Measurements from ENCODE around the gene RCBTB2. TPM values are rescaled to one million over a fixed set of nuclear protein-coding genes. Genes with fewer than 3 reads are reported as not detected.

RCBTB2 gene
- total and polyA plus RNA-seq, 7 experiments from 2014 or later: 7.6 to 19.7 (median 11.5) TPM

DNA sequence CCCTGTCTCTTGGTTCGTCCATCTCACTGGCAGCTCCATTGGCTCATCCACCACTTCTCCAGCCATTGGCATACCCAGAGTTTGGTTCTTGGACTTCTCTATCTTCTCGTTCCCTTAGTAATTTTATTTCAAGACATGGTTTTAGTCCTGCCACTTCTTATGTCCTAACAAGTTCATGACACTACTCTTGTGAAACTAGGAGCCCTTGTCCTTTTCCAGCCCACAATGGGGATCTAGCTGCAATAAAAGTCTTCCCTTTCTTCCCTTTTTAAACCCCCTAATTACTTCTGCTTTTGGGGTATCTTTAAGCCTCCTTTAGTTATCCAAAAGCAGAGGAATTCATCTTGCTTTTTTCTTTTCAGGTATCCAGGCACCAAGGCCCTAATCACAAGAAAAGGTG is 2.9 kb upstream of the RCBTB2 start:
- Histone ChIP-seq H3K36me3 (ENCODE audit: control insufficient read depth in 2 of 3, insufficient read depth in 3 of 3, low read length in 3 of 3) (no peaks in the 10 kb centered on the region), H3K4me1 (ENCODE audit: control insufficient read depth in 2 of 2, insufficient read depth in 2 of 2, low read length in 2 of 2) (peaks cover 10 to 15% of the 10 kb centered on the region in 2 donors), H3K27me3 (ENCODE audit: control insufficient read depth in 2 of 2, insufficient read depth in 2 of 2, low read length in 2 of 2) (no peaks in the 10 kb centered on the region), H3K27ac (ENCODE audit: low read depth, low read length) (no peak overlapping the region), H3K9me3 (ENCODE audit: control insufficient read depth in 2 of 3, low read length in 3 of 3) (no peaks in the 10 kb centered on the region), H3K4me3 (ENCODE audit: low read length) (no peak overlapping the region)
- Mint-ChIP-seq H3K27me3 (peaks cover 0 to 34% (median 0%) of the 10 kb centered on the region in 5 donors), H3K9me3 (peaks cover 0 to 18% (median 1%) of the 10 kb centered on the region in 11 donors), H3K36me3 (peaks cover 0 to 29% (median 3%) of the 10 kb centered on the region in 5 donors), H3K4me1 (peaks cover 15 to 34% (median 24%) of the 10 kb centered on the region in 7 donors), H3K27ac (peak overlapping the region in 2 of 9 donors; percentile 30 to 56), H3K4me3 (peak overlapping the region in 1 of 10 donors; percentile 13)
- DNase-seq: no peak
- POLR2A ChIA-PET: interaction anchor here (0.6 to 5.5 kb wide), 7 partner anchors 9 to 585 kb away, joined by 3 to 68 read pairs (median 5); partner anchors contain the start of gene LPAR6
- intact Hi-C loops (cut with micrococcal nuclease): loop anchor here in 1 of 2 donors (10.0 kb wide), 2 partner anchors 381 to 909 kb away; partner anchors contain the start of genes CAB39L and SETDB2
- CTCF ChIA-PET: interaction anchor here (0.6 to 0.7 kb wide), 3 partner anchors 56 to 135 kb away, joined by 3 to 4 read pairs (median 3); no protein-coding TSS in a partner anchor
- no peak for ATAC-seq

DNA sequence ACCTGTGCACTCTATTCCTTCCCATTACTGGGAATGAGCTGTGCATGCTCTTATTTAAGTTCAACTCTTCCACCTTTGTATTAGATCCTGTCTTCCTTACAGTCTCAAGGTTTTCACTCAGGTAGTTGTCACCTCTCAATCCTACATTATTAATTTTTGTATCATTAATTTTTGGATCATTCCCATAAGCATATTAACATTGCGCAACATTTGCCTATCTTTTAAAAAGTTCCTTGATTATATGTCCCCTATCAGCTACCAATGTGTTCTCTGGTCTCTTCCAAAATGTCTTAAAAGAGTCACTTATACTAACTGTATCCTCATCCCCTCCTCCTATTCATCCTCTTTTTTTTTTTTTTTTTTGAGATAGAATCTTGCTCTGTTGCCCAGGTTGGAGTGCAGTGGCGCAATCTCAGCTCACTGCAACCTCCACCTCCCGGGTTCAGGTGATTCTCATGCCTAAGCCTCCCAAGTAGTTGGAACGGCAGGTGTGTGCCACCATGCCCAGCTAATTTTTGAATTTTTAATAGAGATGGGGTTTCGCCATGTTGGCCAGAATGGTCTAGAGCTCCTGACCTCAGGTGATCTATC is 2.1 kb upstream of the RCBTB2 start:
- Mint-ChIP-seq H3K9me3 (peaks cover 0 to 16% (median 1%) of the 10 kb centered on the region in 11 donors), H3K4me3 (peak overlapping the region in 3 of 10 donors; percentile 3 to 49 (median 37))
- POLR2A ChIA-PET: interaction anchor here (0.5 to 5.5 kb wide), 16 partner anchors 9 to 1939 kb away, joined by 3 to 68 read pairs (median 5); partner anchors contain the start of gene LPAR6

DNA sequence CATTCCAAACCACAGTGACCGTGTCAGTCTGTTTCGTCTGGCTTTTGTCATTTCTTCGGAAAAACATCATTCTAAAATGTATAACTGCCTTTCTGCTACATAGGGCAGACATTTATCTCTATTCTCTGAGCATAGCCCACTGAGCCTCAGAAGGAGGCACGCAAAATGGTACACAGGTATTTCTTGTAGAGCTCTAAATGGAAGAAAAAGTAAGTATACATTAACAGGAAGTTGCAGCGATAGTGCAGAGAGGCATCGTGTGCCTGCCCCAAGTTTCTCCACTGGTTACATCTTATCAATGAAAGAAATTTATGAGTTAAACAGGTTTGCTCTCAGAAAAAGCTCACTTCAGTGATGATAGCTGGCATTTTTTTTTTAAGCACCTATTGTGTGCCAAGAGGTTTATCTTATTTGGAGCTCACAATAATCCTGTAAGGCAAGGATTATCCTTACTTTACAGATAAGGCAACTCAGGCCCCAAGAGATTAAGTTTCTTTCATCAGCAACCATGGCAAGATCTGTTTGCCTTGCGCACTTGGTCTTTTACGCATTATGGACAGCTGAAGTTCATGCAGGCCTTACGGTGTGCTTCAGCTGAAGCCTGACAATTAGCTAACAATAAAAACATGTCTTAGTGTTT is 1.2 kb upstream of the RCBTB2 start:
- Mint-ChIP-seq H3K27me3 (peaks cover 0 to 28% (median 0%) of the 10 kb centered on the region in 5 donors), H3K4me3 (peak overlapping the region in 8 of 10 donors; percentile 83 to 99 (median 94)), H3K27ac (peak overlapping the region; percentile 98 to 100 (median 99)), H3K4me1 (peaks cover 16 to 44% (median 31%) of the 10 kb centered on the region in 7 donors), H3K36me3 (peaks cover 0 to 23% (median 3%) of the 10 kb centered on the region in 5 donors), H3K9me3 (peaks cover 0 to 11% (median 1%) of the 10 kb centered on the region in 11 donors)
- Histone ChIP-seq H3K9me3 (ENCODE audit: control insufficient read depth in 2 of 3, low read length in 3 of 3) (no peaks in the 10 kb centered on the region), H3K27me3 (ENCODE audit: control insufficient read depth in 2 of 2, insufficient read depth in 2 of 2, low read length in 2 of 2) (no peaks in the 10 kb centered on the region), H3K36me3 (ENCODE audit: control insufficient read depth in 2 of 3, insufficient read depth in 3 of 3, low read length in 3 of 3) (no peaks in the 10 kb centered on the region), H3K4me3 (ENCODE audit: low read length) (no peak overlapping the region), H3K4me1 (ENCODE audit: control insufficient read depth in 2 of 2, insufficient read depth in 2 of 2, low read length in 2 of 2) (peaks cover 10 to 16% of the 10 kb centered on the region in 2 donors), H3K27ac (ENCODE audit: low read depth, low read length) (peak overlapping the region; percentile 96)
- ChIA-PET CTCF (interaction anchor here (0.5 to 1.2 kb wide), 5 partner anchors 16 to 199 kb away, joined by 3 to 5 read pairs (median 3); no protein-coding TSS in a partner anchor), POLR2A (interaction anchor here (0.5 to 5.5 kb wide), 27 partner anchors 8 to 1938 kb away, joined by 3 to 83 read pairs (median 4); partner anchors contain the start of gene LPAR6)
- no peak for ATAC-seq
- peak in 3 of 9 donors; percentile 3 to 8 (median 5) for DNase-seq
- intact Hi-C loops (cut with micrococcal nuclease): loop anchor here (2.0 to 10.0 kb wide), 5 partner anchors 379 to 1982 kb away; partner anchors contain the start of genes CAB39L (in 1 of the 2), LRCH1 (in 1 of the 2), MED4 (in 1 of the 2) and SETDB2 (in 1 of the 2)

More for the DNA sequence above, 2.1 kb upstream of the RCBTB2 start:
- CTCF ChIA-PET: interaction anchor here (0.5 to 0.6 kb wide), 3 partner anchors 47 to 134 kb away, joined by 3 to 4 read pairs (median 3); no protein-coding TSS in a partner anchor
- DNase-seq: no peak
- H3K4me1 ChIP-seq (ENCODE audit: control insufficient read depth in 2 of 2, insufficient read depth in 2 of 2, low read length in 2 of 2): peaks cover 10 to 16% of the 10 kb centered on the region in 2 donors
- intact Hi-C loops (cut with micrococcal nuclease): loop anchor here (5.0 to 10.0 kb wide), 4 partner anchors 380 to 1983 kb away; partner anchors contain the start of genes CAB39L (in 1 of the 2), LRCH1 (in 1 of the 2), SETDB2 (in 1 of the 2) and SPRYD7 (in 1 of the 2)
- H3K9me3 ChIP-seq (ENCODE audit: control insufficient read depth in 2 of 3, low read length in 3 of 3): no peaks in the 10 kb centered on the region
- no peak for ATAC-seq
- no peaks in the 10 kb centered on the region for H3K36me3 ChIP-seq (ENCODE audit: control insufficient read depth in 2 of 3, insufficient read depth in 3 of 3, low read length in 3 of 3)
- no peaks in the 10 kb centered on the region for H3K27me3 ChIP-seq (ENCODE audit: control insufficient read depth in 2 of 2, insufficient read depth in 2 of 2, low read length in 2 of 2)
- Mint-ChIP-seq H3K4me1 (peaks cover 17 to 40% (median 28%) of the 10 kb centered on the region in 7 donors), H3K36me3 (peaks cover 0 to 28% (median 3%) of the 10 kb centered on the region in 5 donors), H3K27me3 (peaks cover 0 to 33% (median 0%) of the 10 kb centered on the region in 5 donors), H3K27ac (peak overlapping the region in 3 of 9 donors; percentile 38 to 58 (median 48))
- H3K27ac ChIP-seq (ENCODE audit: low read depth, low read length): no peak overlapping the region
- H3K4me3 ChIP-seq (ENCODE audit: low read length): no peak overlapping the region

DNA sequence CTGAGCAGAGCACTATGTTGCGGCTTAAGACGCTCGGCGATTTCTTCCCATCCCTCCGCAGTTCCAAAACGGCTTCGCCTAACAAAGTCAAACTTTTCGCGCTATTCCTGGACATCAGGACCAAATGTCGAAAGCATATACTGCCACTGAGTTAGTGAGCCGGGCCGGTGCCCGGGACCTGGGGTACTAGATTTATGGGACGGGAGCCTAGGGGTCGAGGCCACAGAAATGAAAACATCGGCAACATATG is 699 bp downstream of the RCBTB2 start:
- peak overlapping the region; percentile 83 to 99 (median 94) for H3K4me3 Mint-ChIP-seq
- peaks cover 0 to 11% (median 0%) of the 10 kb centered on the region in 11 donors for H3K9me3 Mint-ChIP-seq
- H3K9me3 ChIP-seq (ENCODE audit: control insufficient read depth in 2 of 3, low read length in 3 of 3): no peaks in the 10 kb centered on the region
- peak overlapping the region; percentile 96 for H3K27ac ChIP-seq (ENCODE audit: low read depth, low read length)
- H3K27me3 Mint-ChIP-seq: peaks cover 0 to 18% (median 0%) of the 10 kb centered on the region in 5 donors
- H3K27me3 ChIP-seq (ENCODE audit: control insufficient read depth in 2 of 2, insufficient read depth in 2 of 2, low read length in 2 of 2): no peaks in the 10 kb centered on the region
- H3K4me1 ChIP-seq (ENCODE audit: control insufficient read depth in 2 of 2, insufficient read depth in 2 of 2, low read length in 2 of 2): peaks cover 10 to 16% of the 10 kb centered on the region in 2 donors
- H3K36me3 ChIP-seq (ENCODE audit: control insufficient read depth in 2 of 3, insufficient read depth in 3 of 3, low read length in 3 of 3): no peaks in the 10 kb centered on the region
- peak overlapping the region; percentile 98 to 100 (median 99) for H3K27ac Mint-ChIP-seq
- intact Hi-C loops (cut with micrococcal nuclease): loop anchor here (1.0 to 10.0 kb wide), 18 partner anchors 27 to 1980 kb away; partner anchors contain the start of genes CAB39L (in 2 of the 2), MED4 (in 2 of the 2), RB1 (in 2 of the 2) and SETDB2 (in 2 of the 2)
- peaks cover 11 to 44% (median 31%) of the 10 kb centered on the region in 7 donors for H3K4me1 Mint-ChIP-seq
- peaks cover 0 to 15% (median 3%) of the 10 kb centered on the region in 5 donors for H3K36me3 Mint-ChIP-seq
- POLR2A ChIA-PET: interaction anchor here (0.6 to 5.5 kb wide), 63 partner anchors 10 to 912 kb away, joined by 3 to 83 read pairs (median 5); partner anchors contain the start of genes CAB39L, CYSLTR2, FNDC3A and ITM2B
- ATAC-seq (peak; percentile 1), DNase-seq (no peak)
- CTCF ChIA-PET: interaction anchor here (1.0 to 2.3 kb wide), 7 partner anchors 23 to 131 kb away, joined by 3 to 6 read pairs (median 4); no protein-coding TSS in a partner anchor
- H3K4me3 ChIP-seq (ENCODE audit: low read length): peak overlapping the region; percentile 80

DNA sequence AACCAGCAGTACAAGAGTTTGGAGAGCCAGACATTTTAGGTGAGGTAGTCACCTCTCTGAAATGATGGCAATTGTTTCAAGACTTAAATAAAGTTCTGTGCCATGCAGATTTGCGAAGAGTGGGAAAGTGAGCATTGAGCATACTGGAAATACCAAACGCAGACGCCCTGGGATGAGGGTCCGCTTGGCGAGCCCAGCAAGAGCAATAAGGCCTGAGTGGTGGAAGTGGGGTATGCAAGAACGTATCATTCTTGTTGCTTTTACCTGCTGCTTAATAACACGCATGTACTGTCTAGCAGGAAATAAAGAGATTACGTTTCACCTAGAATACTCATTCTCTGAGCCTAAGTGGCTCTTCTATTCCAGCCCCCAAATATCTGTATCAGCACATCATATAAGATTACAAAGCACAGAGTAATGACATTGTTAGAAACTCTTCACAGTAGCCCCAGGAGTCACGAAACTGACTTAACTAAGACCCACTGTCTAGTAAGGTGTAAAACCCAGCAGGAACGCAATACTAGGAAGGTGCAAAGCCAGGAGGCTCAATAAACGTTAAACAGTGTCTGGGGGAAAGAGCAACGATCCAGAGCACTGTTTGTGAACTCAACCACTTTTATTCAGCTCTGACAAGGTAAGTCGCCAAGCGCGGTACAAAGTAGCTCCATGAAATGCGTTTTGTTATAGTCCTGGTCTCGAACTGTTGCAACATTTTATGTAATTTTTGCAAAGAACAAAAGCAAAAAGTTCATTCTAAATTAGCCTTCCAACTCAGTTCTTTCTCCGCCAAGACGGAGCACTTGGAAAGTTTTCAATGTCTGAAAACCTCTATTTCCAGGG is 1.2 kb downstream of the RCBTB2 start:
- Histone ChIP-seq H3K36me3 (ENCODE audit: control insufficient read depth in 2 of 3, insufficient read depth in 3 of 3, low read length in 3 of 3) (no peaks in the 10 kb centered on the region), H3K9me3 (ENCODE audit: control insufficient read depth in 2 of 3, low read length in 3 of 3) (no peaks in the 10 kb centered on the region), H3K4me1 (ENCODE audit: control insufficient read depth in 2 of 2, insufficient read depth in 2 of 2, low read length in 2 of 2) (peaks cover 10 to 16% of the 10 kb centered on the region in 2 donors), H3K4me3 (ENCODE audit: low read length) (peak overlapping the region; percentile 80), H3K27me3 (ENCODE audit: control insufficient read depth in 2 of 2, insufficient read depth in 2 of 2, low read length in 2 of 2) (no peaks in the 10 kb centered on the region), H3K27ac (ENCODE audit: low read depth, low read length) (peak overlapping the region; percentile 96)
- Mint-ChIP-seq H3K27me3 (peaks cover 0 to 14% (median 0%) of the 10 kb centered on the region in 5 donors), H3K4me1 (peaks cover 11 to 44% (median 31%) of the 10 kb centered on the region in 7 donors), H3K4me3 (peak overlapping the region; percentile 83 to 99 (median 94)), H3K9me3 (peaks cover 0 to 10% (median 0%) of the 10 kb centered on the region in 11 donors), H3K27ac (peak overlapping the region; percentile 98 to 100 (median 99)), H3K36me3 (peaks cover 0 to 11% (median under 1%) of the 10 kb centered on the region in 5 donors)
- DNase-seq (peak in 5 of 9 donors; percentile 26 to 44 (median 39)), ATAC-seq (no peak)
- CTCF ChIA-PET: interaction anchor here (0.6 to 2.3 kb wide), 7 partner anchors 22 to 130 kb away, joined by 3 to 6 read pairs (median 3); no protein-coding TSS in a partner anchor
- POLR2A ChIA-PET: interaction anchor here (0.6 to 5.5 kb wide), 46 partner anchors 9 to 494 kb away, joined by 3 to 83 read pairs (median 6); partner anchors contain the start of genes CYSLTR2, ITM2B, LPAR6 and NUDT15
- intact Hi-C loops (cut with micrococcal nuclease): loop anchor here (1.0 to 10.0 kb wide), 18 partner anchors 26 to 1979 kb away; partner anchors contain the start of genes CAB39L (in 2 of the 2), MED4 (in 2 of the 2), RB1 (in 2 of the 2) and SETDB2 (in 2 of the 2)
